Caco-2 (cell line): ENCODE data around the gene KRTAP5-3. TPM values are rescaled to one million over a fixed set of nuclear protein-coding genes. Genes with fewer than 3 reads are reported as not detected.

Experiments
- BruUV-seq: library from RNA; stranded (reverse); fragments of 400-500 nt; replicated peaks from 2 replicates; lab custom pipeline; 2021; lab: Mats Ljungman, UMichigan
- CTCF ChIA-PET: fragments of 300-600 bp; sonication (Branson Sonifier 250); formaldehyde crosslinking; loops from one replicate; lab custom pipeline; 2022; ENCODE audit warnings: antibody characterized with exemption; lab: Charles Lee
- POLR2A ChIA-PET: fragments of 300-600 bp; sonication (Branson Sonifier 250); formaldehyde crosslinking; loops from one replicate; lab custom pipeline; 2022; ENCODE audit warnings: antibody characterized with exemption; lab: Charles Lee
- DNase-seq, 2 experiments: peaks; one replicate each; pipeline versions ENCODE4 v3.0.0 to v3.0.0-alpha.2; 2020 to 2022
- H3K27me3 ChIP-seq: replicated peaks from 2 replicates; pipeline ENCODE4 v1.6.0; 2011; ENCODE audit warnings: low read length; ENCODE audit not compliant: control insufficient read depth, insufficient read depth
- H3K36me3 ChIP-seq: 2 replicates; pipeline ENCODE4 v1.5.1; 2011; ENCODE audit warnings: low read length; ENCODE audit not compliant: control insufficient read depth, insufficient read depth
- H3K4me1 ChIP-seq: fragments of 250-450 bp; sonication (Bioruptor Pico); 2 replicates; pipeline ENCODE4 v1.5.1; 2020; ENCODE audit warnings: mild to moderate bottlenecking
- H3K4me3 ChIP-seq: 2 replicates; pipeline ENCODE4 v1.5.1; 2011; ENCODE audit warnings: low read depth, mild to moderate bottlenecking, control low read depth, low read length
- H3K9me3 ChIP-seq: fragments of 250-450 bp; sonication (Bioruptor Pico); 2 replicates; pipeline ENCODE4 v1.5.1; 2020; ENCODE audit warnings: mild to moderate bottlenecking, moderate library complexity
- H3K27ac Mint-ChIP-seq: one replicate; pipeline ENCODE4 v1.8.0; 2022; ENCODE audit warnings: mixed read lengths; ENCODE audit not compliant: unreplicated experiment
- H3K27me3 Mint-ChIP-seq: one replicate; pipeline ENCODE4 v1.8.0; 2022; ENCODE audit warnings: mixed read lengths; ENCODE audit not compliant: insufficient read depth, unreplicated experiment
- H3K36me3 Mint-ChIP-seq: one replicate; pipeline ENCODE4 v1.8.0; 2022; ENCODE audit warnings: mild to moderate bottlenecking, mixed read lengths; ENCODE audit not compliant: insufficient read depth, unreplicated experiment
- H3K4me1 Mint-ChIP-seq: one replicate; pipeline ENCODE4 v1.8.0; 2022; ENCODE audit warnings: low read depth, mixed read lengths; ENCODE audit not compliant: unreplicated experiment
- H3K4me3 Mint-ChIP-seq: one replicate; pipeline ENCODE4 v1.8.0; 2022; ENCODE audit warnings: mild to moderate bottlenecking, moderate library complexity, mixed read lengths; ENCODE audit not compliant: unreplicated experiment
- H3K9me3 Mint-ChIP-seq: one replicate; pipeline ENCODE4 v1.8.0; 2022; ENCODE audit warnings: mixed read lengths; ENCODE audit not compliant: unreplicated experiment
- CTCF ChIP-seq, 2 experiments: fragments of 200-600 bp in 1 of 2; IDR thresholded peaks; 1 replicate in 1 of 2; 2 replicates in 1 of 2; pipeline versions ENCODE4 v1.5.1 to v1.8.0; 2011 to 2022; ENCODE audit warnings: antibody characterized with exemption in 1 of 2, control low read depth in 1 of 2, inconsistent platforms in 1 of 2, low read depth in 1 of 2, low read length in 1 of 2, mild to moderate bottlenecking in 1 of 2, moderate library complexity in 1 of 2; ENCODE audit not compliant: insufficient read depth in 1 of 2, severe bottlenecking in 1 of 2, unreplicated experiment in 1 of 2
- intact Hi-C: fragments of 100-400 bp; cut with micrococcal nuclease; formaldehyde crosslinking; loops from one replicate; pipeline ENCODE4 v1.10.0; 2022; ENCODE audit not compliant: unreplicated experiment
- total RNA-seq: library from RNA; stranded (reverse); gene quantifications from 2 replicates; pipeline ENCODE4 v1.2.3, GENCODE V29; 2022

KRTAP5-3 gene
- total RNA-seq, 1 experiment from 2014 or later, result not detected

- CTCF ChIA-PET, result no interaction called here
- no peak overlapping the region for H3K4me3 ChIP-seq
- POLR2A ChIA-PET, result no interaction called here
- Mint-ChIP-seq H3K4me1 (peaks cover 4% of the 10 kb centered on the region), H3K4me3 (no peak overlapping the region), H3K9me3 (no peaks in the 10 kb centered on the region), H3K27ac (no peak overlapping the region), H3K27me3 (no peaks in the 10 kb centered on the region), H3K36me3 (peaks cover 5% of the 10 kb centered on the region)
- H3K9me3 ChIP-seq, result no peaks in the 10 kb centered on the region
- H3K36me3 ChIP-seq, result no peaks in the 10 kb centered on the region
- DNase-seq, result no peak
- intact Hi-C loops, result no loop called here
- TF ChIP-seq CTCF (IDR thresholded peaks at IDR 0.05; ENCODE audit: insufficient read depth in 1 of 2, low read depth in 1 of 2, low read length in 1 of 2, severe bottlenecking in 1 of 2, unreplicated experiment in 1 of 2), result no peak
- peaks cover 9% of the 10 kb centered on the region for H3K4me1 ChIP-seq
- no TSS peak for BruUV-seq
- H3K27me3 ChIP-seq, result no peaks in the 10 kb centered on the region
Observed at GRCh38 chr11:1559111-1559951, 48.9 kb downstream of the KRTAP5-3 start.

DNA sequence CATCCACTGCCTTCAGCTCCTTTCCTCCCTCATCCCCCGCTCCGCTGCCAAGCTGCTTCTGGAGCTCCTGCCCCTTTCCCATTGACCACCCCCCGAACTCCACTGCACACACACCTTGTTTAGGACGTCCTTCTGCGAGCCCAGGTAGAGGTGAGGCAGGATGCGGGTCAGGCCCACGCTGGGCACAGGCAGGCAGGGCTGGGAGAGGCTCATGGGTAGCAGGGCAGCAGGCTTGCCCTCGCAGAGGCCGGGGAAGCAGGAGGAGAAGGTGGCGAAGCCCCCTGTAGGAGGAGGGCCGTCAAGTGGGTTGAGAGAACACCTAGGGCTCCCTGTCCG lies 49.5 kb downstream of the KRTAP5-3 start:
- Mint-ChIP-seq H3K4me1 (peaks cover 8% of the 10 kb centered on the region), H3K27me3 (no peaks in the 10 kb centered on the region), H3K36me3 (peaks cover 5% of the 10 kb centered on the region), H3K9me3 (no peaks in the 10 kb centered on the region), H3K27ac (no peak overlapping the region), H3K4me3 (no peak overlapping the region)
- H3K4me3 ChIP-seq, result no peak overlapping the region
- intact Hi-C loops, result no loop called here
- no TSS peak for BruUV-seq
- ChIA-PET POLR2A (no interaction called here), CTCF (interaction anchor here (0.9 kb wide), 1 partner anchor 16 kb away, joined by 4 read pairs; no protein-coding TSS in a partner anchor)
- no peaks in the 10 kb centered on the region for H3K9me3 ChIP-seq
- peaks cover 12% of the 10 kb centered on the region for H3K4me1 ChIP-seq
- no peak for DNase-seq
- no peaks in the 10 kb centered on the region for H3K27me3 ChIP-seq
- no peak for TF ChIP-seq CTCF (IDR thresholded peaks at IDR 0.05; ENCODE audit: insufficient read depth in 1 of 2, low read depth in 1 of 2, low read length in 1 of 2, severe bottlenecking in 1 of 2, unreplicated experiment in 1 of 2)
- H3K36me3 ChIP-seq, result no peaks in the 10 kb centered on the region

GRCh38 chr11:1557904-1558774 lies 50.1 kb downstream of the KRTAP5-3 start:
- H3K36me3 ChIP-seq, result no peaks in the 10 kb centered on the region
- Mint-ChIP-seq H3K27me3 (no peaks in the 10 kb centered on the region), H3K27ac (no peak overlapping the region), H3K4me3 (no peak overlapping the region), H3K4me1 (peaks cover 8% of the 10 kb centered on the region), H3K36me3 (peaks cover 5% of the 10 kb centered on the region), H3K9me3 (no peaks in the 10 kb centered on the region)
- H3K4me1 ChIP-seq, result peaks cover 13% of the 10 kb centered on the region
- no peak for TF ChIP-seq CTCF (IDR thresholded peaks at IDR 0.05; ENCODE audit: insufficient read depth in 1 of 2, low read depth in 1 of 2, low read length in 1 of 2, severe bottlenecking in 1 of 2, unreplicated experiment in 1 of 2)
- intact Hi-C loops, result no loop called here
- DNase-seq, result no peak
- POLR2A ChIA-PET, result no interaction called here
- H3K4me3 ChIP-seq, result no peak overlapping the region
- CTCF ChIA-PET, result interaction anchor here (0.9 to 1.0 kb wide), 2 partner anchors 11 to 16 kb away, joined by 3 to 4 read pairs; no protein-coding TSS in a partner anchor
- H3K27me3 ChIP-seq, result no peaks in the 10 kb centered on the region
- no TSS peak for BruUV-seq
- H3K9me3 ChIP-seq, result no peaks in the 10 kb centered on the region
